T1000 (cell line): Measurements from ENCODE around the gene UVRAG.
"Not testable (repeated sequence)": the region's sequence is repeated elsewhere in the genome, so short reads cannot be mapped to it uniquely, and the experiment has no call there.

Source experiments
- DNase-seq: peaks from one replicate; lab custom pipeline; 2025; ENCODE audit warnings: mixed read lengths; lab: John Stamatoyannopoulos, UW

The UVRAG gene

GRCh38 chr11:76074148-76075095 lies 259.4 kb downstream of the UVRAG start:
- no peak for DNase-seq

- DNase-seq: no peak
These were observed 260.7 kb downstream of the UVRAG start for GRCh38 chr11:76075716-76076115.

GRCh38 chr11:76076253-76076652 lies 261.2 kb downstream of the UVRAG start:
- DNase-seq: not testable (repeated sequence)

DNA sequence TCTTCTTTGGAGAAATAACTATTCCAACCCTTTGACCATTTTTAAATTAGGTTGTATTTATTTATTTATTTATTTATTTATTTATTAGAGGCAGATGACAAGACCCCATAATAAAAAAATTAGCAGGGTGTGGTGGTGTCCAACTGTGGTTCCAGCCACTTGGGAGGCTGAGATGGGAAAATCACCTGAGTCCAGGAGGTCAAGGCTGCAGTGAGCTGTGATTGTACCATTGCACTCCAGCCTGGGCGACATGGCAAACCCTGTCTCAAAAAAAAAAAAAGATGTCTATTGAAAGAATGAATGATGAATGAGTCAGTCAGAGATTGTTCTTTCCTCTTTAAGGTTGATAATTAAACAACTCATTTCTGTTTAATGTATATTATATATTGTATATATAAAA lies 261.7 kb downstream of the UVRAG start:
- DNase-seq: no peak

GRCh38 chr11:76077575-76078150 lies 262.7 kb downstream of the UVRAG start:
- DNase-seq: no peak

GRCh38 chr11:76081084-76081483 lies 266.1 kb downstream of the UVRAG start:
- DNase-seq: not testable (repeated sequence)

DNA sequence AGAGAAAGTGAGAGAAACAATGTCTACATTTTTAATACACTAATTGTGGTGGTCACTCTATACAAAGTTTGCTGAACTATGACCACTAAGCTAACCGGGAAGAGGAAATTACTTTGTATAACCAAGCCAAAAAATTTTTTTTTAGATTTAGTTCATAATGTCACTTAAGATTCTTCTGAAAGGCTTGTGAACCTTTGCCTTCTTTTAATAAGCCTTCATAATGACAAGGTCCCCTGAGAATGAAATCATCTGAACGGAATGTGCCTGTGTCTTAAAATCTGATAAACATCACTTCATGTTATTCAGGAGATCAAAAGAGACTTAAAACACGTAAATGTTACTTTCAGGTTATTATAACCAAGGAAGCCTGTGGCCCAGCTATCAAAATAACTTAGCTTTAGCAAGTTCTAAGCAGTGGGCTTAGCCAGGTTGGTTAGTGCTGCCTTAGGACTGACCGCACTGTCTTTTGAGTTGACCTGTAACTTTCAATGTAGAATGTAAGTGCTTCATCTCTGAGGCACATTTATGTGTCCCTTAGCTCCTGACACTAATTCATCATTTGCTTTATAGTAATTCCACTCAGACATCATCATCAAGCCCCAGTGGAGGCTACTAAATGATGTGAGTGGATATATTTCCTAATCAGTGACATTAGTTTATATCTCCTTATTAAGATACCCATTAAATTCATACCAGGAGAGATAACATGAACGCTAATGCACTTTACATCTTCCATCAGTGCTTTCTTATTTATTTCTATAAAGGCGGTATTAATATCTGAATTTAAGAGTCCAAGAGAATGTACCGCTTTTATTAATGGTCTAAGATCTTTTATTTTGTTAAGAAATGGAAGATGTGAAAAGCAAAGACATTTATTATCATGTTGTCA lies 268.8 kb downstream of the UVRAG start:
- DNase-seq: peak; percentile 10

GRCh38 chr11:76085270-76085669 lies 270.3 kb downstream of the UVRAG start:
- DNase-seq: no peak

- DNase-seq: peak; percentile 10
These were observed 272.0 kb downstream of the UVRAG start for GRCh38 chr11:76086743-76087635.

GRCh38 chr11:76087749-76088148 lies 272.7 kb downstream of the UVRAG start:
- DNase-seq: no peak

DNA sequence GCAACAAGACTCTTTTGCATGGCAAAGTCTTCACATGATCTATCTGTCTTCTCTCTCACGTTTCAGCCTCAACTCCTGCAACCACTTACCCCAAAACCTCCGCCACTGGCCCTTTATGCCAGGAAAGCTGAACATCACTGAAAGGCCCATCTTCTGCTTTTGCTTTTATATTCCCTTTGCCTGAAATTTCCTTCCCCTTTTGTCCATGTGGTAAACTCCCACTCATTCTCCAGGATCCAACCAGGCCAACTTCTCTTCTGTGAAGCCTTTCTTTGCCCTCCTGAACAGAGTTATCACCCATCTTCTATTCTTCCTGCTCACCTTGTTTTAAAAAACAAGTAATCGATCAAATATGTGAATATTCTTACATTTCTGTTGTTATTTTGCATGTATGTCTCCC lies 273.5 kb downstream of the UVRAG start:
- no peak for DNase-seq

DNA sequence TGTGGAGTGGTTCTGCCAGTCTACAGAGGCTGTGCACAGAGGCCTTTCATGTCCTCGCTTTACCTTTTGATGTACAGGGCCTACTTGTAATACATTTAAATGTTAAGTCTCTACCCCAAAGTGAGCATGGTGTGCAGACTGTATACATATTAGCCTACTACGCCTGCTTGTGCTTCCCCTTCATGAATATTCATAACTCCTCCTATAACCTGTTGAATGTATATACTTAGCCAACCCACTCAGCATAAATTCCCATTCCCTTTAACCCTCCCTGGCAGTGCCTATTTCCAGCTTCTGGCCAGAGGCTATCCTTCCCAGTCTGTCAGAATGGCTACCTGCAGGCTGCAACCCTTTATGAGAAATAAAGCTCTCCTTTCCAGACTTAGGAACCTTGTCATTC lies 275.2 kb downstream of the UVRAG start:
- no peak for DNase-seq

DNA sequence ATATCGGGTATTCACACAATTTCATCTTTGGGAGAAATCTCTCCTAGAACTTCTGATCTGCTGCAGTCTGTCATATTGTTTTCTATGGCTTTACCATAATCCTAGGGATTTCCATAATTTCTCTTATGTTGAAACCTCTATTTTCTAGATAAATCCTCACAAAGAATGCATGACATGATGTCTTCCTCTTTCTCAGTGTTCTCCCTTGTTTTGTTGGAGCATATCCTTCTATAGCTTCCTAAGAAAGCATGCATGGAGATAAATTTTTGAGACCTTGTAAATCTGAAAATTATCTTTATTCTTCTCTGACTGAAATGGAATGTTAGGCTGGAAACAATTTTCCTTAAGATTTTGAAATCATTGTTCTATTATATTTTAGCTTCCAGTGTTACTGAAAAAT lies 275.8 kb downstream of the UVRAG start:
- no peak for DNase-seq

GRCh38 chr11:76094740-76095139 lies 279.7 kb downstream of the UVRAG start:
- no peak for DNase-seq

GRCh38 chr11:76095891-76096290 lies 280.9 kb downstream of the UVRAG start:
- DNase-seq: no peak

GRCh38 chr11:76096552-76096951 lies 281.5 kb downstream of the UVRAG start:
- no peak for DNase-seq

GRCh38 chr11:76102802-76103201 lies 287.8 kb downstream of the UVRAG start:
- no peak for DNase-seq

- DNase-seq: no peak
These were observed 288.4 kb downstream of the UVRAG start for GRCh38 chr11:76103460-76103859.

DNA sequence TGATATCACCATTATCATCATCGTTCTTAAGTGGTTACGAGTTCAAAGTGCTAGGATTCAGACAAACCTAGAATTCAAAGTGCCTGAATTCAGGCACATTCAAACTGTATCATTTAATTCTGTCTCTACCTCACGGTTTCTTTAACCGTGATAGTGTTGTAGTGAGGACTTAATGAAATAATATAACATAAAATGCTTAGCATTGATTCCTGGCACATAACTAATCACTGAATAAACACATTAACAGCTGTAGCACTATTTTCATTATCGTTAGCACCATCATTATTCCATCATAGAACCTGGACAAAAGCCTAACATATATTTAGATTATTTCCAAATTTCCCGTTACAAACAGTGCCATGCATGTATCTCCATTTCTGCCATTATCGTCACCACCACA lies 289.3 kb downstream of the UVRAG start:
- DNase-seq: no peak

DNA sequence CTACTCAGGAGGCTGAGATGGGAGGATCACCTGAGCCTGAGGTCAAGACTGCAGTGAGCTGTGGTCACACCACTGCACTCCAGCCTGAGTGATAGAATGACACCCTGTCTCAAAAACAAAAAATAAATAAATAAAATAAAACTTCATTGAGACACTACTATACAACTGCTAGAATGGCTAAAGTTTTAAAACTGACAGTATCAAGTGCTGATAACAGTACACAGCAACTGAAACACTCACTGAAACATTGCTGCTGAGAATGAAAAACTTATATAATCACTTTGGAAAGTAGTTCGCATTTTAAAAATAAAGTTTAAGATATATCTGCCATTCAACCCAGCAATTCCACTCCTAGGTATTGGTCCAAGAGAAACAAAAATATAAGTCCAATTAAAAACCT lies 290.6 kb downstream of the UVRAG start:
- no peak for DNase-seq

DNA sequence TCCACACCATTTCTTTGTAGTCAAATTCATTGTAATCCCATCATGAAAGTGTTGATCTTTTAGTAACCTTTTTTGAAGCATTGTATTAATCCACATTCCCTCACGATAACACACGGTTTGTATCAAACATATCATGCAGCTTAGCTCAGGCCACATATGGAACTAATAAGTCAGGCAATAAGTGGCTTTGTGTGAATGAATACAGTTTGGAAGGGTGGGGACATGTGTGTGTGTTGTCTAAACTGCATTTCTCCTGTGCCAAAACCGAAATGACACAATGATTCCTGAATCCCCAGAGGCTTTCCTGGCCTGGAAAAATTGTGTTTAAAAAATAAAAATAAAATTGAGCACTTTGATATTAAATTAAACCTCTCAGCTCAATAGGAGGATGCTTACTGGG lies 293.0 kb downstream of the UVRAG start:
- no peak for DNase-seq
